Measurements from ENCODE around the gene LENEP.

GRCh38 chr1:155037043-155037442 lies 43.7 kb downstream of the LENEP start:
- TF ChIP-seq POLR2AphosphoS5 (IDR thresholded peaks at IDR 0.05; ENCODE audit: insufficient read depth in 1 of 2, low read depth in 1 of 2) (no peak), CTCF (IDR thresholded peaks at IDR 0.05) (no peak), POLR2A (IDR thresholded peaks at IDR 0.05) (no peak)

Measured in vagina (tissue), 2 donors.